ENCODE data around the gene SIMC1. TPM values are rescaled to one million over a fixed set of nuclear protein-coding genes. Genes with fewer than 3 reads are reported as not detected.
"Not testable (repeated sequence)": the region's sequence is repeated elsewhere in the genome, so short reads cannot be mapped to it uniquely, and the experiment has no call there.

The SIMC1 gene
- total and polyA plus RNA-seq, 7 donors = 6.8 to 26.0 (median 8.2) TPM

- H3K4me1 ChIP-seq = peaks cover 0 to 7% (median 4%) of the 10 kb centered on the region in 4 donors
- peaks cover 3 to 31% (median 12%) of the 10 kb centered on the region in 3 donors for H3K27me3 ChIP-seq
- H3K4me3 ChIP-seq = no peak overlapping the region
- no peak for DNase-seq
- H3K9me3 ChIP-seq = no peaks in the 10 kb centered on the region
- no peaks in the 10 kb centered on the region for H3K36me3 ChIP-seq
- intact Hi-C loops (cut with DNase I) = no loop called here
- no peak for TF ChIP-seq EP300 (IDR thresholded peaks at IDR 0.05)
- no peak for TF ChIP-seq POLR2A (IDR thresholded peaks at IDR 0.05)
- TF ChIP-seq CTCF (IDR thresholded peaks at IDR 0.05) = no peak
- no peak for TF ChIP-seq POLR2AphosphoS5 (IDR thresholded peaks at IDR 0.05)
- no peak overlapping the region for H3K27ac ChIP-seq
- WGBS, 2 donors = 95 to 96% methylated on average over 8 of the region's 8 CpGs
Measured at GRCh38 chr5:176201811-176202210, 36.4 kb upstream of the SIMC1 start.

GRCh38 chr5:176203086-176203485 lies 35.1 kb upstream of the SIMC1 start:
- no peak overlapping the region for H3K27ac ChIP-seq
- no peaks in the 10 kb centered on the region for H3K36me3 ChIP-seq
- DNase-seq = no peak
- H3K27me3 ChIP-seq = peaks cover 3 to 22% (median 12%) of the 10 kb centered on the region in 3 donors
- 79 to 80% methylated on average over 8 of the region's 8 CpGs for WGBS, 2 donors
- peaks cover 0 to 7% (median 4%) of the 10 kb centered on the region in 4 donors for H3K4me1 ChIP-seq
- TF ChIP-seq POLR2A (IDR thresholded peaks at IDR 0.05) (no peak), CTCF (IDR thresholded peaks at IDR 0.05) (no peak), EP300 (IDR thresholded peaks at IDR 0.05) (no peak), POLR2AphosphoS5 (IDR thresholded peaks at IDR 0.05) (no peak)
- no peaks in the 10 kb centered on the region for H3K9me3 ChIP-seq
- intact Hi-C loops (cut with DNase I) = no loop called here
- no peak overlapping the region for H3K4me3 ChIP-seq

GRCh38 chr5:176203535-176203934 lies 34.7 kb upstream of the SIMC1 start:
- H3K27ac ChIP-seq; H3K9me3 ChIP-seq; DNase-seq; H3K36me3 ChIP-seq; H3K4me3 ChIP-seq; intact Hi-C loops (cut with DNase I); H3K4me1 ChIP-seq: not testable (repeated sequence)
- WGBS, 2 donors = 83 to 87% methylated on average over 10 of the region's 10 CpGs
- peaks cover 3 to 21% (median 12%) of the 10 kb centered on the region in 3 donors for H3K27me3 ChIP-seq

GRCh38 chr5:176214466-176215021 lies 23.7 kb upstream of the SIMC1 start:
- H3K27me3 ChIP-seq; H3K4me1 ChIP-seq; intact Hi-C loops (cut with DNase I); DNase-seq; H3K4me3 ChIP-seq; H3K9me3 ChIP-seq; H3K27ac ChIP-seq; H3K36me3 ChIP-seq: not testable (repeated sequence)
- WGBS, 2 donors = 88 to 89% methylated on average over 23 of the region's 23 CpGs

GRCh38 chr5:176216393-176216916 lies 21.8 kb upstream of the SIMC1 start:
- H3K9me3 ChIP-seq; H3K27ac ChIP-seq; H3K27me3 ChIP-seq; DNase-seq; H3K4me1 ChIP-seq; intact Hi-C loops (cut with DNase I); H3K36me3 ChIP-seq; H3K4me3 ChIP-seq: not testable (repeated sequence)
- WGBS, 2 donors = 24 to 57% methylated on average over 9 of the region's 9 CpGs

- H3K9me3 ChIP-seq; H3K4me1 ChIP-seq; DNase-seq; intact Hi-C loops (cut with DNase I); H3K27ac ChIP-seq; H3K27me3 ChIP-seq; H3K36me3 ChIP-seq; H3K4me3 ChIP-seq: not testable (repeated sequence)
- WGBS, 2 donors = 77 to 82% methylated on average over 5 of the region's 5 CpGs
Measured at GRCh38 chr5:176217188-176217729, 21.0 kb upstream of the SIMC1 start.

- H3K4me1 ChIP-seq; DNase-seq; H3K36me3 ChIP-seq; H3K4me3 ChIP-seq; H3K27ac ChIP-seq; intact Hi-C loops (cut with DNase I); H3K27me3 ChIP-seq; H3K9me3 ChIP-seq: not testable (repeated sequence)
- WGBS, 2 donors = 5 to 23% methylated on average over 2 of the region's 2 CpGs
Measured at GRCh38 chr5:176217764-176218163, 20.5 kb upstream of the SIMC1 start.

- 95 to 97% methylated on average over 38 of the region's 38 CpGs for WGBS, 2 donors
- H3K9me3 ChIP-seq; H3K27ac ChIP-seq; DNase-seq; intact Hi-C loops (cut with DNase I); H3K4me1 ChIP-seq; H3K27me3 ChIP-seq; H3K4me3 ChIP-seq; H3K36me3 ChIP-seq: not testable (repeated sequence)
Measured at GRCh38 chr5:176222006-176222405, 16.2 kb upstream of the SIMC1 start.

GRCh38 chr5:176228358-176228757 lies 9.9 kb upstream of the SIMC1 start:
- 22 to 46% methylated on average over 1 of the region's 1 CpG for WGBS, 2 donors
- H3K27me3 ChIP-seq; H3K27ac ChIP-seq; H3K4me3 ChIP-seq; DNase-seq; H3K4me1 ChIP-seq; H3K36me3 ChIP-seq; H3K9me3 ChIP-seq; intact Hi-C loops (cut with DNase I): not testable (repeated sequence)

GRCh38 chr5:176233253-176233652 lies 5.0 kb upstream of the SIMC1 start:
- WGBS, 2 donors = 86 to 88% methylated on average over 5 of the region's 5 CpGs
- not testable (repeated sequence) for DNase-seq, H3K4me1 ChIP-seq

More at GRCh38 chr5:176233253-176233652, 5.0 kb upstream of the SIMC1 start:
- H3K4me3 ChIP-seq; H3K9me3 ChIP-seq; H3K27me3 ChIP-seq; H3K36me3 ChIP-seq; H3K27ac ChIP-seq; intact Hi-C loops (cut with DNase I): not testable (repeated sequence)
